VCaP (cell line): ENCODE data around the gene USP7.

Source experiments
- H3K27ac ChIP-seq: fragments of 450-650 bp; 2 replicates; pipeline ENCODE4 v1.5.1; 2017
- CTCF ChIP-seq: fragments of 450-650 bp; conservative IDR thresholded peaks from 2 replicates; pipeline ENCODE4 v1.5.1; 2017; ENCODE audit warnings: mild to moderate bottlenecking, moderate library complexity

The USP7 gene

DNA sequence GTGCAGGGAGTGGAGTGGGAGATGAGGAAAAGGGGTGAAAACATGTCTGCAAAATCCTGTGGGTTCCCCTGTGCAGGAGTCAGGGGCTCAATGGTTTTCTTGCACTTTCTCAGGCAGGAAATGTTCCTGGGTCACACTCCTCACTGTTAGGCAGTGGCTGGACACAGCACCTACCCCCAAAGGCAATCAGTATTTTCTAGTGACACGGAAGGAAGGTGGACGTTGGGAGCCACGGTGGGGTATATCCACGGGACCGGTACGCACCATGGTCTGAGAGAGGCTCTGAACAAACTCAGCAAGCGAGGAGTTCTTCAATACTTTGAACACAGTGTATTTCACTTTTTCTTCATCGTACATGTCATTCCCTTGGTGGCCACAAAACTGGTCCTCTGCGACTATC, 60.7 kb downstream of the USP7 start:
- no peak for TF ChIP-seq CTCF
- peak overlapping the region; percentile 35; the same call in 1 of the 2 replicates for H3K27ac ChIP-seq

DNA sequence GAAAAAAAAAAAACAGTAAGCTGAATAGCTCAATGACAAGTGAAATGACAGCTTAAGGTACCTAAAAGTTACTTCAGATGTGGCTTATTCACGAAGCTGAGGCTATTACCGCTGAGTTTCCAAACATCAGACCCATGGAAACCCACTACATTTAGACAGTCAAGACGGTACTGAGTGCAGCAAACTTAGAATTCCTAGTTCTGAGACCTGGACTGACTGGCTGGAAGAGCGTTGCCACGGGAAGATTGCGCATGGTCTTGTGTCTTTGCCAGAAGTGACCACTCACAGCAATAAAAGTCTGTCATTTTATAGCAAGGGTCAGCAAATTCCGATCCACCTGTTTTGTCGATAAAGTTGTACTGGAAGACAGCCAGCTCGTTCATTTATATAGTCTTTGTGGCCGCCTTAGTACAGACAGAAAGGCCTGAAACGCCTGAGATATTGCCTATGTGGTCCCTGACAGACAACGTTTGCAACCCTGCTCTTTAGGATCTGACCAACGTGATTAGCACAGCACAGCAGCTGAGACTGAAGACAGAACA, 62.3 kb downstream of the USP7 start:
- no peak for TF ChIP-seq CTCF
- peak overlapping the region; percentile 35 for H3K27ac ChIP-seq

DNA sequence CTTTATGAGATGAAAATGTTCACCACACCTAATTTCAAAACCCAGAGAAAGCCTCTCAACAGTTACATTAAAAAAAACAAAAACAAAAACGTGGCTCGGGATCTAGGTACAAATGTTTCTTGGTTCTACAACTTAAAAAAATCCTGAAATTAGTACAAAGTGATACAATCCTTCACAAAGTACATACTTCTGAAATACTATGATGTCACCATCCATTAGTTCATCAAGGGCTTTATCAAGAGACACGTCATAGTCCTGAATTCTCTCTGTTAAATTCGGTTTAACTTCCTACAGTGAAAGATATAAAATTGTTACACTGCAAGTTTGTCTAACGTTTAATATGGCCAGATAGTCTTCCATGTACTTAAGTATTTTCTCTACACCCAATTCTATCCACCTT, 63.4 kb downstream of the USP7 start:
- no peak overlapping the region for H3K27ac ChIP-seq
- no peak for TF ChIP-seq CTCF

DNA sequence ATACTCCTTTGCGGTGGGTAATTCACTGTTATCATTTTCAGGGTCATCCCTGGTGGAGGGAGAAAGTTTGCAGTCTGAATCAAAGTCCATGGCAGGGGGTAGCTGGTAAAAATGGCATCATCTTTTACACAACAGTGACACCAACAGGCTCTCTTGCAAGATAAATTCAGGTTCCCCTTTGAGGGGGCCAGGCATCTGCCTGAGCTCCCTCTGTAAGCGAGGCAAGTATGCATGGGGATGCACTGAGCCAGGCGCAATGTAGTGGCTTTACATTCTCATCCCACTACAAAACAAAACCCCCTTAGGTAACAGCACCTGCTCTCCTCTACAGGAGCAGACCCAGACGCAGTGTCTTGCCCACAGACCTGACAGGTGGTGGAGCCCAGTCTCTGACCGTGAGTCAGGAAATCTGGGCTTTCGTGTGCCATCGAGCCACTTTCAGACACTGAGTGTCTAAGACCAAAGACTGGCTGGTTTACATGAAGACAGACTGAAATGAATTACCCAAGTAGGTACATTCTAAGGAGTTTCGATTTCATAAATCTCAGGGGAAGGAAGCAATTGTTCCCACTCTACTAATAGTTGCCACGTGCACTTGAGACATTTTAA, 63.9 kb downstream of the USP7 start:
- TF ChIP-seq CTCF, result no peak
- H3K27ac ChIP-seq, result no peak overlapping the region

- H3K27ac ChIP-seq, result no peak overlapping the region
- TF ChIP-seq CTCF, result no peak
Observed at GRCh38 chr16:8898660-8899318, 64.9 kb downstream of the USP7 start.

DNA sequence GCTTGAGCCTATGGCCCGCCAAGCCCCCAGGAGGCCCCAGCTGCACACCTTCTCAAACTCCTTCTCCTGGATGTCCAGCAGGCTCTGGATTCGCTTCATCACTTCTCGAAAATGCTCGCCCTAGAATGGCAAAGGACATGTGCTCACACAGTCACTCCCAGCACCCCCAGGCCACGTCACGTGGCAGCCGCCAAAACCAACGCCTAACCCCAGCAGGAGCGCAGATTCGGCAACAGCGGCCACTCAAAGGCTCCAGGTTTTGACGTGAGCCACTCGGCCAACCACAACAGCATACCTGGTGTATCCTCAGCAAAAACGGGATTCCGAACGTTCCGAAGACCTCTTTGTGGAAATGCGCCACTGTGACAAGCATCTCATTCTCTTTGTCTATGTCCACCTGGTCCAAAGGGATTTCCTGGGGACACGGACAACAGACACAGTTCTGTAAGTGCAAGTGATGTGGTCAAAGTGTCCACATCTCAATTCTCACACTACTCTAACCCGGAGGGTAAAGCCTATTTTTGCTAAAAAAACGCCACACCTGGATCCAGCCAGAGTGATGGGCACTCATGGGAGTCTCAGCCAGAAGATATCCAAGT, 68.9 kb downstream of the USP7 start:
- no peak for TF ChIP-seq CTCF
- H3K27ac ChIP-seq, result no peak overlapping the region

- H3K27ac ChIP-seq, result no peak overlapping the region
Observed at GRCh38 chr16:8893976-8894690, 69.6 kb downstream of the USP7 start.

More at GRCh38 chr16:8893976-8894690, 69.6 kb downstream of the USP7 start:
- TF ChIP-seq CTCF, result no peak
